ENCODE data around the gene PIK3CG.
"Not testable (repeated sequence)": the region's sequence is repeated elsewhere in the genome, so short reads cannot be mapped to it uniquely, and the experiment has no call there.

The PIK3CG gene

DNA sequence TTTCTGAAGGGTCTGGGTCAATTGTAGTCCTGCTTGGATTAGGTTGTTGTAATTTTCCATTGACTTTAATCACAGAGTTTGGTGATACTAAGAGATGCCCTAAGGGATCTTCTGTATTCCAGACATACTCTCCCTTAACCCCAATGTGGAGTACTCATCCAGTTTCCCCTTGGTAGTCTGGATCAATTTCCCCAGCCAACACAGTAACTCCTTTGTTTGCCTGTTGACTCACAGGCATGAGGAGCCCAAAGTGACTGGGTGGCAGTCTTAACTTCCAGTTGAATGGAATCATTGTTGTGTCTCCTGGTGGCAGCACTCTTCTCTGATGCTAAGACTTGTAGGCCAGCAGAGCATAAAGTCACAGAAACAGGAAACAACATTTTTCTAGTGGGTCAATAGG is 41.5 kb upstream of the PIK3CG start:
- H3K9me3 ChIP-seq: no peaks in the 10 kb centered on the region
- TF ChIP-seq, protein P1, sequence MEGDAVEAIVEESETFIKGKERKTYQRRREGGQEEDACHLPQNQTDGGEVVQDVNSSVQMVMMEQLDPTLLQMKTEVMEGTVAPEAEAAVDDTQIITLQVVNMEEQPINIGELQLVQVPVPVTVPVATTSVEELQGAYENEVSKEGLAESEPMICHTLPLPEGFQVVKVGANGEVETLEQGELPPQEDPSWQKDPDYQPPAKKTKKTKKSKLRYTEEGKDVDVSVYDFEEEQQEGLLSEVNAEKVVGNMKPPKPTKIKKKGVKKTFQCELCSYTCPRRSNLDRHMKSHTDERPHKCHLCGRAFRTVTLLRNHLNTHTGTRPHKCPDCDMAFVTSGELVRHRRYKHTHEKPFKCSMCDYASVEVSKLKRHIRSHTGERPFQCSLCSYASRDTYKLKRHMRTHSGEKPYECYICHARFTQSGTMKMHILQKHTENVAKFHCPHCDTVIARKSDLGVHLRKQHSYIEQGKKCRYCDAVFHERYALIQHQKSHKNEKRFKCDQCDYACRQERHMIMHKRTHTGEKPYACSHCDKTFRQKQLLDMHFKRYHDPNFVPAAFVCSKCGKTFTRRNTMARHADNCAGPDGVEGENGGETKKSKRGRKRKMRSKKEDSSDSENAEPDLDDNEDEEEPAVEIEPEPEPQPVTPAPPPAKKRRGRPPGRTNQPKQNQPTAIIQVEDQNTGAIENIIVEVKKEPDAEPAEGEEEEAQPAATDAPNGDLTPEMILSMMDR (IDR thresholded peaks at IDR 0.05; ENCODE audit: low read depth, low read length): no peak
- H3K36me3 ChIP-seq: no peaks in the 10 kb centered on the region
- H3K4me1 ChIP-seq: no peaks in the 10 kb centered on the region
- DNase-seq: no peak
- no peaks in the 10 kb centered on the region for H3K27me3 ChIP-seq
- no peak overlapping the region for H3K4me3 ChIP-seq (ENCODE audit: low read depth, low read length)

GRCh38 chr7:106824458-106824857 is 40.6 kb upstream of the PIK3CG start:
- no peak for DNase-seq
- H3K36me3 ChIP-seq: no peaks in the 10 kb centered on the region
- no peak overlapping the region for H3K4me3 ChIP-seq (ENCODE audit: low read depth, low read length)
- no peaks in the 10 kb centered on the region for H3K4me1 ChIP-seq
- H3K9me3 ChIP-seq: no peaks in the 10 kb centered on the region
- TF ChIP-seq, protein P1 (IDR thresholded peaks at IDR 0.05; ENCODE audit: low read depth, low read length): no peak
- H3K27me3 ChIP-seq: no peaks in the 10 kb centered on the region

DNA sequence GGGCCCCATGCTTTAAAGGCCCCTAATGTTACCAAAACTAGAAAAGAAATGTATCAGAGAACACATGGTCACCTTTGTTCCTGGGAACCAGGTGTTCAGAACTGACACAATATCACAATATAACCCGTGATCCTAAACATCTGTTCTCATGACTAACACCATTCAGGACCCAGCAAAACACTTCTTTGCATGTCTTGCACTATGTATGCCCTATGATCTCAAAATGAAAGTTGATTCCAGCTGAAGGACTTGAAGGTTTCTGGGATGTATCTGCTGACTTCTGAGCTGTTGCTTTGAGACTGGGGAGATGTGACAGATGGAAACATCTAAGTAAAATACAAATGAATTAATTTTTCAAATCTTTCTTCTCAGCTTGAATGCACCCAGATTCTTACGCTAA is 37.5 kb upstream of the PIK3CG start:
- H3K4me1 ChIP-seq: no peaks in the 10 kb centered on the region
- no peaks in the 10 kb centered on the region for H3K36me3 ChIP-seq
- no peaks in the 10 kb centered on the region for H3K9me3 ChIP-seq
- DNase-seq: no peak
- TF ChIP-seq, protein P1 (IDR thresholded peaks at IDR 0.05; ENCODE audit: low read depth, low read length): no peak
- no peaks in the 10 kb centered on the region for H3K27me3 ChIP-seq
- H3K4me3 ChIP-seq (ENCODE audit: low read depth, low read length): no peak overlapping the region

DNA sequence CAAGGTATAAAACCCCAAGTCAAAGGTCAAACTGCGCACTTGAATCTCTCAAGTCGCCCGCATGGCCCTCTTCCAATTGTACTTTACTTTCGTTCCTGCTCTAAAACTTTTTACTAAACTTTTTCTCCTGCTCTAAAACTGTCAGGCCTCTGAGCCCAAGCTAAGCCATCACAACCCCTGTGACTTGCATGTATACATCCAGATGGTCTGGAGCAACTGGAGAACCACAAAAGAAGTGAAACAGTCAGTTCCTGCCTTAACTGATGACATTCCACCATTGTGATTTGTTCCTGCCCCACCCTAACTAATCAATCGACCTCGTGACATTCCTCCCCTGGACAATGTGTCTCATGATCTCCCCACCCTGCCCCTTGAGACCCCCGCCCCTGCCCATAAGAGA is 35.6 kb upstream of the PIK3CG start:
- Histone ChIP-seq H3K4me1 (no peaks in the 10 kb centered on the region), H3K9me3 (no peaks in the 10 kb centered on the region), H3K27me3 (no peaks in the 10 kb centered on the region), H3K36me3 (no peaks in the 10 kb centered on the region), H3K4me3 (ENCODE audit: low read depth, low read length) (no peak overlapping the region)
- DNase-seq: no peak
- TF ChIP-seq, protein P1 (IDR thresholded peaks at IDR 0.05; ENCODE audit: low read depth, low read length): no peak

DNA sequence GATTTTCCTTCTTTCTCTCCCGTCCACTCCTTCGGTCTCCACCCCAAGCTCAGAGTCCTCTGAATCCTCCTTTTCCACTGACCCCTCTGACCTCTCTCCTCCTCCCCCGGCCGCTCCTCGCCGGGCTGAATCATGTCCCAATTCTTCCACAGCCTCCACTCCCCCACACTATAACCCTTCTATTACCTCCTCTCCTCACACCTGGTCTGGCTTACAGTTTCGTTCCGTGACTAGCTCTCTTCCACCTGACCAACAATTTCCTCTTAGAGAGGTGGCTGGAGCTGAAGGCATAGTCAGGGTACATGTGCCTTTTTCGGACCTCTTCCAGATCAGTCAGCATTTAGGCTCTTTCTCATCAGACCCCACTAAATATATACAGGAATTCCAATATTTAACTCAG is 34.2 kb upstream of the PIK3CG start:
- H3K27me3 ChIP-seq; H3K4me3 ChIP-seq (ENCODE audit: low read depth, low read length); DNase-seq; H3K36me3 ChIP-seq; H3K4me1 ChIP-seq; H3K9me3 ChIP-seq: not testable (repeated sequence)

DNA sequence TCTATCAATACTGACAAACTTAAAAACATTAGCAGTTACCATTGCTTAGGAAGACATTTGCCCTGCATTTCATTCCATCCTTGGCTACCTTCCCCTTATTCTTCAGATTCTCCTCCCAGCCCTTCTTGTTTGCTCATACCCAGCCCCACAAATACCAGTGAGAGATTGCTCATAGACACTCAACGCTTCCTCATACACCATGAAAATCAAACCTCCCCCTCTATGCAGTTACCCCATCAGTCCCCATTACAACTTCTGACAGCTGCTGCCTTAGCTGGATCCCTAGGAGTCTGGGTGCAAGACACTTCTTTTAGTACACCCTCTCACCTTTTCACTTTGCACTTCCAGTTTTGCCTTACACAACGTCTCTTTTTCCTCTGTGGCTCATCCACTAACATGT is 28.3 kb upstream of the PIK3CG start:
- H3K4me3 ChIP-seq (ENCODE audit: low read depth, low read length): no peak overlapping the region
- H3K27me3 ChIP-seq: no peaks in the 10 kb centered on the region
- H3K4me1 ChIP-seq: peaks cover 10% of the 10 kb centered on the region
- H3K36me3 ChIP-seq: no peaks in the 10 kb centered on the region
- H3K9me3 ChIP-seq: no peaks in the 10 kb centered on the region
- TF ChIP-seq, protein P1 (IDR thresholded peaks at IDR 0.05; ENCODE audit: low read depth, low read length): no peak
- DNase-seq: no peak

DNA sequence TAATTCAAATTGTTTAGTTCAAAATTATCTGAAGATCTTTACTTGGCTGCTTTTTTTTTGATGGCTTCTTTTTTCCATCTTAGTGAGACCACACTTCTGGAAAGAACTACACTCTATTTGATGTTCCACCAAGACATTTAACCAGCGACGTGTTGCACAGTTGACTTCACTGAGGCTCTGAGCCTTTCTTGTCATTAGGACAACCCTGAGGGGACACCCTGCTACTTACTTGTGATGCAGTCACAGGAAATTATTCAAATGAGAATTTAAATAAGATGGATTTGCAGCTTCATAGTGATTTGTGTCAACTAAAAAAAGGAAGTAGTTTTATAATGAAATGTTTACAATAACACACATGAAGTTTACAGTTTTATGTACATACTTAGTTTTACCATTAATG is 25.6 kb upstream of the PIK3CG start:
- no peaks in the 10 kb centered on the region for H3K27me3 ChIP-seq
- no peak overlapping the region for H3K4me3 ChIP-seq (ENCODE audit: low read depth, low read length)
- TF ChIP-seq, protein P1 (IDR thresholded peaks at IDR 0.05; ENCODE audit: low read depth, low read length): no peak

More for the DNA sequence above, 25.6 kb upstream of the PIK3CG start:
- Histone ChIP-seq H3K36me3 (no peaks in the 10 kb centered on the region), H3K9me3 (no peaks in the 10 kb centered on the region), H3K4me1 (peaks cover 34% of the 10 kb centered on the region)
- DNase-seq: no peak
